HG03457 (cell line): ENCODE measurements around the gene ATF1.
A peak's percentile ranks its signal among the peaks of the same experiment; 100 is the strongest.

ENCODE experiments used
- ATAC-seq: cut with Tn5 transposase; IDR thresholded peaks from one replicate; pipeline ENCODE4 v1.9.1; 2021; ENCODE audit warnings: moderate number of reproducible peaks; ENCODE audit not compliant: unreplicated experiment

The ATF1 gene

GRCh38 chr12:50763639-50764285, at the start of gene ATF1:
Gene ATF1, plus strand, starts transcription at chr12:50764101. Its CDS starts 16,045 bp downstream, at chr12:50780146.
- peak; percentile 62 for ATAC-seq

- no peak for ATAC-seq
Observed at GRCh38 chr12:50715174-50715573, 48.7 kb upstream of the ATF1 start.

GRCh38 chr12:50718760-50719159, 45.1 kb upstream of the ATF1 start:
- no peak for ATAC-seq

GRCh38 chr12:50720085-50720484, 43.8 kb upstream of the ATF1 start:
- ATAC-seq, result no peak

GRCh38 chr12:50720501-50720900, 43.4 kb upstream of the ATF1 start:
- no peak for ATAC-seq

GRCh38 chr12:50723865-50724264, 40.0 kb upstream of the ATF1 start:
- ATAC-seq, result no peak

- ATAC-seq, result no peak
Observed at GRCh38 chr12:50725011-50725942, 38.6 kb upstream of the ATF1 start.

- ATAC-seq, result no peak
Observed at GRCh38 chr12:50727466-50727865, 36.4 kb upstream of the ATF1 start.

- ATAC-seq, result no peak
Observed at GRCh38 chr12:50728417-50728816, 35.5 kb upstream of the ATF1 start.

GRCh38 chr12:50728841-50729240, 35.1 kb upstream of the ATF1 start:
- no peak for ATAC-seq

- ATAC-seq, result no peak
Observed at GRCh38 chr12:50732591-50732990, 31.3 kb upstream of the ATF1 start.

- no peak for ATAC-seq
Observed at GRCh38 chr12:50733706-50734105, 30.2 kb upstream of the ATF1 start.

- ATAC-seq, result no peak
Observed at GRCh38 chr12:50734409-50735263, 29.3 kb upstream of the ATF1 start.

GRCh38 chr12:50739611-50740010, 24.3 kb upstream of the ATF1 start:
- no peak for ATAC-seq

GRCh38 chr12:50740307-50740706, 23.6 kb upstream of the ATF1 start:
- ATAC-seq, result no peak

- ATAC-seq, result no peak
Observed at GRCh38 chr12:50742776-50743175, 21.1 kb upstream of the ATF1 start.

- ATAC-seq, result no peak
Observed at GRCh38 chr12:50745861-50746260, 18.0 kb upstream of the ATF1 start.

GRCh38 chr12:50746431-50746830, 17.5 kb upstream of the ATF1 start:
- no peak for ATAC-seq

GRCh38 chr12:50747817-50748216, 16.1 kb upstream of the ATF1 start:
- ATAC-seq, result no peak

- ATAC-seq, result no peak
Observed at GRCh38 chr12:50749459-50749882, 14.4 kb upstream of the ATF1 start.

GRCh38 chr12:50750366-50750765, 13.5 kb upstream of the ATF1 start:
- ATAC-seq, result no peak
